HEK293 (cell line): Measurements from ENCODE around the gene COQ10A.

Source experiments
- GLIS1 ChIP-seq: fragments of 450-650 bp; formaldehyde crosslinking; IDR thresholded peaks from 2 replicates; pipeline ENCODE4 v1.5.1; 2016; ENCODE audit warnings: missing biosample characterization, missing genetic modification characterization
- KLF8 ChIP-seq: fragments of 450-650 bp; formaldehyde crosslinking; IDR thresholded peaks from 2 replicates; pipeline ENCODE4 v1.5.1; 2016; ENCODE audit warnings: missing biosample characterization, missing genetic modification characterization
- SP2 ChIP-seq: fragments of 450-650 bp; formaldehyde crosslinking; IDR thresholded peaks from 2 replicates; pipeline ENCODE4 v1.5.1; 2016; ENCODE audit warnings: missing biosample characterization, missing genetic modification characterization
- SP7 ChIP-seq: fragments of 450-650 bp; formaldehyde crosslinking; IDR thresholded peaks from 2 replicates; pipeline ENCODE4 v1.5.1; 2016; ENCODE audit warnings: missing biosample characterization, missing genetic modification characterization
- ZFHX2 ChIP-seq: fragments of 450-650 bp; formaldehyde crosslinking; conservative IDR thresholded peaks from 2 replicates; pipeline ENCODE4 v1.5.1; 2016; ENCODE audit warnings: missing biosample characterization, missing genetic modification characterization
- ZFP37 ChIP-seq: fragments of 450-650 bp; formaldehyde crosslinking; IDR thresholded peaks from 2 replicates; pipeline ENCODE4 v1.5.1; 2016; ENCODE audit warnings: missing biosample characterization, missing genetic modification characterization
- ZNF155 ChIP-seq: fragments of 450-650 bp; formaldehyde crosslinking; IDR thresholded peaks from 2 replicates; pipeline ENCODE4 v1.5.1; 2016; ENCODE audit warnings: missing biosample characterization, missing genetic modification characterization
- ZNF2 ChIP-seq: fragments of 450-650 bp; formaldehyde crosslinking; IDR thresholded peaks from 2 replicates; pipeline ENCODE4 v1.5.1; 2016; ENCODE audit warnings: missing biosample characterization, missing genetic modification characterization
- ZNF473 ChIP-seq: fragments of 450-650 bp; formaldehyde crosslinking; IDR thresholded peaks from 2 replicates; pipeline ENCODE4 v1.5.1; 2017; ENCODE audit warnings: missing biosample characterization, missing genetic modification characterization
- ZNF600 ChIP-seq: fragments of 450-650 bp; formaldehyde crosslinking; IDR thresholded peaks from 2 replicates; pipeline ENCODE4 v1.5.1; 2016; ENCODE audit warnings: missing biosample characterization, missing genetic modification characterization
- ZNF660 ChIP-seq: fragments of 450-650 bp; IDR thresholded peaks from 2 replicates; pipeline ENCODE4 v1.5.1; 2018; ENCODE audit warnings: missing biosample characterization, mild to moderate bottlenecking, missing genetic modification characterization
- ZNF785 ChIP-seq: fragments of 450-650 bp; formaldehyde crosslinking; IDR thresholded peaks from 2 replicates; pipeline ENCODE4 v1.5.1; 2016; ENCODE audit warnings: missing biosample characterization, missing genetic modification characterization
- ZSCAN30 ChIP-seq: fragments of 450-650 bp; IDR thresholded peaks from 2 replicates; pipeline ENCODE4 v1.5.1; 2018; ENCODE audit warnings: missing biosample characterization, mild to moderate bottlenecking, missing genetic modification characterization, moderate library complexity
- ZXDB ChIP-seq: fragments of 450-650 bp; formaldehyde crosslinking; IDR thresholded peaks from 2 replicates; pipeline ENCODE4 v1.5.1; 2016; ENCODE audit warnings: missing biosample characterization, missing genetic modification characterization
- TF ChIP-seq, protein P1 (sequence below): fragments of 450-650 bp; formaldehyde crosslinking; IDR thresholded peaks from 2 replicates; pipeline ENCODE4; 2016; ENCODE audit warnings: missing biosample characterization, missing genetic modification characterization
- TF ChIP-seq, protein P2 (sequence below): fragments of 450-650 bp; formaldehyde crosslinking; IDR thresholded peaks from 2 replicates; pipeline ENCODE4 v1.5.1; 2016; ENCODE audit warnings: missing biosample characterization, missing genetic modification characterization
- TF ChIP-seq, protein P3 (sequence below): fragments of 450-650 bp; formaldehyde crosslinking; conservative IDR thresholded peaks from 2 replicates; pipeline ENCODE4 v1.5.1; 2016; ENCODE audit warnings: low read depth, missing biosample characterization, missing genetic modification characterization
- TF ChIP-seq, protein P4 (sequence below): fragments of 450-650 bp; formaldehyde crosslinking; optimal IDR thresholded peaks from 2 replicates; pipeline ENCODE3; 2016; ENCODE audit warnings: missing biosample characterization, mild to moderate bottlenecking, missing genetic modification characterization
- TF ChIP-seq, protein P5 (sequence below): fragments of 450-650 bp; formaldehyde crosslinking; IDR thresholded peaks from 2 replicates; pipeline ENCODE4 v1.5.1; 2016; ENCODE audit warnings: missing biosample characterization, missing genetic modification characterization
- TF ChIP-seq, protein P6 (sequence below): fragments of 450-650 bp; formaldehyde crosslinking; IDR thresholded peaks from 2 replicates; pipeline ENCODE4 v1.5.1; 2017; ENCODE audit warnings: missing biosample characterization, missing genetic modification characterization
- TF ChIP-seq, protein P7 (sequence below): fragments of 450-650 bp; formaldehyde crosslinking; IDR thresholded peaks from 2 replicates; pipeline ENCODE4 v1.5.1; 2016; ENCODE audit warnings: missing biosample characterization, missing genetic modification characterization
- TF ChIP-seq, protein P8 (sequence below): fragments of 450-650 bp; formaldehyde crosslinking; IDR thresholded peaks from 2 replicates; pipeline ENCODE4 v1.5.1; 2017; ENCODE audit warnings: missing biosample characterization, missing genetic modification characterization

COQ10A gene

DNA sequence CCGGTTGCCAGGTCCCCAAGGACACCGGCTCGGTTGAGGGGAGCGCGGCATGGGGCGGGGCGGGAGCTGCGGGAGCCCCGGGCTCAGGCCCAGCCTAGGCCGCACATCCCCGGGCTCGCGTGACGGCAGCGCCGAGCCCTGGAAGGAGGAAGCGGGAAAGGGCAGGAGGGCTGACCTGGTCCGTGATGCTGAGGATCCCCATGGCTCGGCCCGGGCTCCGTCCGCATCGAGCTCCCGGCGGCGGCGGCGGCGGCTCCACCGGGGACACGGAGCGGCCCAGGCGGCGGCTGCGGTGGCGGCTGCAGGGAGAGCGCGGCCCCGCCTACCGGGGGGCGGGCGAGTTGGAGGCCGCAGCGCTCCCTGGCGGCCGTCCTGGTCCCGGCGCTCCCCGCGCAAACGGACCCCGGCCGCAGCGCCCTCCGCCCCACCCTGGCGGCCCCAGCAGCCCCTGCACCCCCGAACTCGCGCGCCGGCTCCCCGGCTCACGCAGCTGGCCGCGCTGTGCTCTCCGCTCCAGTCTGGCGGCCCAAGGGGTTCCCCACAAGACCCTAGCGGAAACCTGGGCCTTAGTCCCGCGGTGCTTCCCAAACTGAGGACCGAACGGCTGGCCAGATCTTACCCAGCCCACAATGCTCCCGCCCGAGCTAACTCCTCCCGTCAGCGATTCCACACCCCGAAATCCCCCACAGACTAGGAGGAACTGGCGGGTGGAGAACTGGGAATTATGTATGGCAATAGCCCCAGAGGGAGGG is 8.5 kb upstream of the COQ10A start, which contains the start of gene ANKRD52 (continued):
- TF ChIP-seq, protein P1, sequence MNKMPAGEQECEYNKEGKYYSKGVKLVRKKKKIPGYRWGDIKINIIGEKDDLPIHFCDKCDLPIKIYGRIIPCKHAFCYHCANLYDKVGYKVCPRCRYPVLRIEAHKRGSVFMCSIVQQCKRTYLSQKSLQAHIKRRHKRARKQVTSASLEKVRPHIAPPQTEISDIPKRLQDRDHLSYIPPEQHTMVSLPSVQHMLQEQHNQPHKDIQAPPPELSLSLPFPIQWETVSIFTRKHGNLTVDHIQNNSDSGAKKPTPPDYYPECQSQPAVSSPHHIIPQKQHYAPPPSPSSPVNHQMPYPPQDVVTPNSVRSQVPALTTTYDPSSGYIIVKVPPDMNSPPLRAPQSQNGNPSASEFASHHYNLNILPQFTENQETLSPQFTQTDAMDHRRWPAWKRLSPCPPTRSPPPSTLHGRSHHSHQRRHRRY = no peak
- TF ChIP-seq GLIS1 (peak; percentile 62), ZNF2 (0 out of 2 replicates have a peak, but pooled peaks have one; percentile 21), ZNF473 (tag by site-specific recombination) (no peak), ZNF600 (tag by site-specific recombination) (0 out of 2 replicates have a peak, but pooled peaks have one; percentile 17), ZNF155 (tag by site-specific recombination) (no peak), ZSCAN30 (peak; percentile 89), ZNF660 (tag by site-specific recombination) (peak; percentile 93), SP2 (tag by site-specific recombination) (peak; percentile 57), ZXDB (tag by site-specific recombination) (0 out of 2 replicates have a peak, but pooled peaks have one; percentile 33), ZFHX2 (peak; percentile 16; the same call in 1 of the 2 replicates), SP7 (tag by site-specific recombination) (peak; percentile 40; the same call in 1 of the 2 replicates), ZFP37 (tag by site-specific recombination) (peak; percentile 44; the same call in 1 of the 2 replicates), ZNF785 (tag by site-specific recombination) (no peak), KLF8 (tag by site-specific recombination) (peak; percentile 67; the same call in 1 of the 2 replicates)
- TF ChIP-seq, protein P2, sequence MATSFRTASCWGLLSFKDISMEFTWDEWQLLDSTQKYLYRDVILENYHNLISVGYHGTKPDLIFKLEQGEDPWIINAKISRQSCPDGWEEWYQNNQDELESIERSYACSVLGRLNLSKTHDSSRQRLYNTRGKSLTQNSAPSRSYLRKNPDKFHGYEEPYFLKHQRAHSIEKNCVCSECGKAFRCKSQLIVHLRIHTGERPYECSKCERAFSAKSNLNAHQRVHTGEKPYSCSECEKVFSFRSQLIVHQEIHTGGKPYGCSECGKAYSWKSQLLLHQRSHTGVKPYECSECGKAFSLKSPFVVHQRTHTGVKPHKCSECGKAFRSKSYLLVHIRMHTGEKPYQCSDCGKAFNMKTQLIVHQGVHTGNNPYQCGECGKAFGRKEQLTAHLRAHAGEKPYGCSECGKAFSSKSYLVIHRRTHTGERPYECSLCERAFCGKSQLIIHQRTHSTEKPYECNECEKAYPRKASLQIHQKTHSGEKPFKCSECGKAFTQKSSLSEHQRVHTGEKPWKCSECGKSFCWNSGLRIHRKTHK (tag by site-specific recombination) = no peak
- TF ChIP-seq, protein P3, sequence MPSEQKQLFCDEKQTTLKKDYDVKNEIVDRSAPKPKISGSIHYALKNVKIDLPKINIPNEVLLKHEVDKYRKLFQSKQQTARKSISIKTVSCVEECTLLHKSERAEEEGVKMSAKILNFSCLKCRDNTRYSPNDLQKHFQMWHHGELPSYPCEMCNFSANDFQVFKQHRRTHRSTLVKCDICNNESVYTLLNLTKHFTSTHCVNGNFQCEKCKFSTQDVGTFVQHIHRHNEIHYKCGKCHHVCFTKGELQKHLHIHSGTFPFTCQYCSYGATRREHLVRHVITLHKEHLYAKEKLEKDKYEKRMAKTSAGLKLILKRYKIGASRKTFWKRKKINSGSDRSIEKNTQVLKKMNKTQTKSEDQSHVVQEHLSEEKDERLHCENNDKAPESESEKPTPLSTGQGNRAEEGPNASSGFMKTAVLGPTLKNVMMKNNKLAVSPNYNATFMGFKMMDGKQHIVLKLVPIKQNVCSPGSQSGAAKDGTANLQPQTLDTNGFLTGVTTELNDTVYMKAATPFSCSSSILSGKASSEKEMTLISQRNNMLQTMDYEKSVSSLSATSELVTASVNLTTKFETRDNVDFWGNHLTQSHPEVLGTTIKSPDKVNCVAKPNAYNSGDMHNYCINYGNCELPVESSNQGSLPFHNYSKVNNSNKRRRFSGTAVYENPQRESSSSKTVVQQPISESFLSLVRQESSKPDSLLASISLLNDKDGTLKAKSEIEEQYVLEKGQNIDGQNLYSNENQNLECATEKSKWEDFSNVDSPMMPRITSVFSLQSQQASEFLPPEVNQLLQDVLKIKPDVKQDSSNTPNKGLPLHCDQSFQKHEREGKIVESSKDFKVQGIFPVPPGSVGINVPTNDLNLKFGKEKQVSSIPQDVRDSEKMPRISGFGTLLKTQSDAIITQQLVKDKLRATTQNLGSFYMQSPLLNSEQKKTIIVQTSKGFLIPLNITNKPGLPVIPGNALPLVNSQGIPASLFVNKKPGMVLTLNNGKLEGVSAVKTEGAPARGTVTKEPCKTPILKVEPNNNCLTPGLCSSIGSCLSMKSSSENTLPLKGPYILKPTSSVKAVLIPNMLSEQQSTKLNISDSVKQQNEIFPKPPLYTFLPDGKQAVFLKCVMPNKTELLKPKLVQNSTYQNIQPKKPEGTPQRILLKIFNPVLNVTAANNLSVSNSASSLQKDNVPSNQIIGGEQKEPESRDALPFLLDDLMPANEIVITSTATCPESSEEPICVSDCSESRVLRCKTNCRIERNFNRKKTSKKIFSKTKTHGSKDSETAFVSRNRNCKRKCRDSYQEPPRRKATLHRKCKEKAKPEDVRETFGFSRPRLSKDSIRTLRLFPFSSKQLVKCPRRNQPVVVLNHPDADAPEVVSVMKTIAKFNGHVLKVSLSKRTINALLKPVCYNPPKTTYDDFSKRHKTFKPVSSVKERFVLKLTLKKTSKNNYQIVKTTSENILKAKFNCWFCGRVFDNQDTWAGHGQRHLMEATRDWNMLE = no peak
- TF ChIP-seq, protein P4, sequence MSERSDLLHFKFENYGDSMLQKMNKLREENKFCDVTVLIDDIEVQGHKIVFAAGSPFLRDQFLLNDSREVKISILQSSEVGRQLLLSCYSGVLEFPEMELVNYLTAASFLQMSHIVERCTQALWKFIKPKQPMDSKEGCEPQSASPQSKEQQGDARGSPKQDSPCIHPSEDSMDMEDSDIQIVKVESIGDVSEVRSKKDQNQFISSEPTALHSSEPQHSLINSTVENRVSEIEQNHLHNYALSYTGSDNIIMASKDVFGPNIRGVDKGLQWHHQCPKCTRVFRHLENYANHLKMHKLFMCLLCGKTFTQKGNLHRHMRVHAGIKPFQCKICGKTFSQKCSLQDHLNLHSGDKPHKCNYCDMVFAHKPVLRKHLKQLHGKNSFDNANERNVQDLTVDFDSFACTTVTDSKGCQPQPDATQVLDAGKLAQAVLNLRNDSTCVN (tag by site-specific recombination) = peak; percentile 81
- TF ChIP-seq, protein P5, sequence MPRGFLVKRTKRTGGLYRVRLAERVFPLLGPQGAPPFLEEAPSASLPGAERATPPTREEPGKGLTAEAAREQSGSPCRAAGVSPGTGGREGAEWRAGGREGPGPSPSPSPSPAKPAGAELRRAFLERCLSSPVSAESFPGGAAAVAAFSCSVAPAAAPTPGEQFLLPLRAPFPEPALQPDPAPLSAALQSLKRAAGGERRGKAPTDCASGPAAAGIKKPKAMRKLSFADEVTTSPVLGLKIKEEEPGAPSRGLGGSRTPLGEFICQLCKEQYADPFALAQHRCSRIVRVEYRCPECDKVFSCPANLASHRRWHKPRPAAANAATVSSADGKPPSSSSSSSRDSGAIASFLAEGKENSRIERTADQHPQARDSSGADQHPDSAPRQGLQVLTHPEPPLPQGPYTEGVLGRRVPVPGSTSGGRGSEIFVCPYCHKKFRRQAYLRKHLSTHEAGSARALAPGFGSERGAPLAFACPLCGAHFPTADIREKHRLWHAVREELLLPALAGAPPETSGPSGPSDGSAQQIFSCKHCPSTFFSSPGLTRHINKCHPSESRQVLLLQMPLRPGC (tag by site-specific recombination) = 0 out of 2 replicates have a peak, but pooled peaks have one; percentile 32
- TF ChIP-seq, protein P6, sequence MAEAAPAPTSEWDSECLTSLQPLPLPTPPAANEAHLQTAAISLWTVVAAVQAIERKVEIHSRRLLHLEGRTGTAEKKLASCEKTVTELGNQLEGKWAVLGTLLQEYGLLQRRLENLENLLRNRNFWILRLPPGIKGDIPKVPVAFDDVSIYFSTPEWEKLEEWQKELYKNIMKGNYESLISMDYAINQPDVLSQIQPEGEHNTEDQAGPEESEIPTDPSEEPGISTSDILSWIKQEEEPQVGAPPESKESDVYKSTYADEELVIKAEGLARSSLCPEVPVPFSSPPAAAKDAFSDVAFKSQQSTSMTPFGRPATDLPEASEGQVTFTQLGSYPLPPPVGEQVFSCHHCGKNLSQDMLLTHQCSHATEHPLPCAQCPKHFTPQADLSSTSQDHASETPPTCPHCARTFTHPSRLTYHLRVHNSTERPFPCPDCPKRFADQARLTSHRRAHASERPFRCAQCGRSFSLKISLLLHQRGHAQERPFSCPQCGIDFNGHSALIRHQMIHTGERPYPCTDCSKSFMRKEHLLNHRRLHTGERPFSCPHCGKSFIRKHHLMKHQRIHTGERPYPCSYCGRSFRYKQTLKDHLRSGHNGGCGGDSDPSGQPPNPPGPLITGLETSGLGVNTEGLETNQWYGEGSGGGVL (tag by site-specific recombination) = peak; percentile 72
- TF ChIP-seq, protein P7, sequence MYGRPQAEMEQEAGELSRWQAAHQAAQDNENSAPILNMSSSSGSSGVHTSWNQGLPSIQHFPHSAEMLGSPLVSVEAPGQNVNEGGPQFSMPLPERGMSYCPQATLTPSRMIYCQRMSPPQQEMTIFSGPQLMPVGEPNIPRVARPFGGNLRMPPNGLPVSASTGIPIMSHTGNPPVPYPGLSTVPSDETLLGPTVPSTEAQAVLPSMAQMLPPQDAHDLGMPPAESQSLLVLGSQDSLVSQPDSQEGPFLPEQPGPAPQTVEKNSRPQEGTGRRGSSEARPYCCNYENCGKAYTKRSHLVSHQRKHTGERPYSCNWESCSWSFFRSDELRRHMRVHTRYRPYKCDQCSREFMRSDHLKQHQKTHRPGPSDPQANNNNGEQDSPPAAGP = 0 out of 2 replicates have a peak, but pooled peaks have one; percentile 20
- TF ChIP-seq, protein P8, sequence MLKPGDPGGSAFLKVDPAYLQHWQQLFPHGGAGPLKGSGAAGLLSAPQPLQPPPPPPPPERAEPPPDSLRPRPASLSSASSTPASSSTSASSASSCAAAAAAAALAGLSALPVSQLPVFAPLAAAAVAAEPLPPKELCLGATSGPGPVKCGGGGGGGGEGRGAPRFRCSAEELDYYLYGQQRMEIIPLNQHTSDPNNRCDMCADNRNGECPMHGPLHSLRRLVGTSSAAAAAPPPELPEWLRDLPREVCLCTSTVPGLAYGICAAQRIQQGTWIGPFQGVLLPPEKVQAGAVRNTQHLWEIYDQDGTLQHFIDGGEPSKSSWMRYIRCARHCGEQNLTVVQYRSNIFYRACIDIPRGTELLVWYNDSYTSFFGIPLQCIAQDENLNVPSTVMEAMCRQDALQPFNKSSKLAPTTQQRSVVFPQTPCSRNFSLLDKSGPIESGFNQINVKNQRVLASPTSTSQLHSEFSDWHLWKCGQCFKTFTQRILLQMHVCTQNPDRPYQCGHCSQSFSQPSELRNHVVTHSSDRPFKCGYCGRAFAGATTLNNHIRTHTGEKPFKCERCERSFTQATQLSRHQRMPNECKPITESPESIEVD (tag by site-specific recombination) = no peak
